GM23338 (cell line): ENCODE data around the gene GALNT13. TPM values are rescaled to one million over a fixed set of nuclear protein-coding genes. Genes with fewer than 3 reads are reported as not detected.

Experiments used
- ATAC-seq: fragments of 200-7000 bp; cut with Tn5 transposase; 3 replicates; pipeline ENCODE4 v1.9.1; 2020
- DNase-seq: peaks from one replicate; pipeline ENCODE4 v3.0.0-alpha.2; 2015; ENCODE audit warnings: low spot score
- H2AFZ ChIP-seq: fragments of 200-600 bp; sonication (generic); 2 replicates; pipeline ENCODE4 v1.8.0; 2016; ENCODE audit warnings: antibody characterized with exemption, mild to moderate bottlenecking, moderate library complexity
- H3F3A ChIP-seq: fragments of 200-600 bp; sonication (generic); replicated peaks from 2 replicates; pipeline ENCODE4 v1.8.0; 2017; ENCODE audit warnings: antibody characterized with exemption, mixed run types, low read depth
- H3K27ac ChIP-seq: fragments of 200-600 bp; sonication (generic); 2 replicates; pipeline ENCODE4 v1.6.1; 2016; ENCODE audit warnings: low read depth
- H3K27me3 ChIP-seq: fragments of 200-600 bp; sonication (generic); 2 replicates; pipeline ENCODE4 v1.8.0; 2016; ENCODE audit warnings: mild to moderate bottlenecking, mixed run types, moderate library complexity; ENCODE audit not compliant: insufficient read depth
- H3K36me3 ChIP-seq: fragments of 200-600 bp; sonication (generic); 2 replicates; pipeline ENCODE4 v1.8.0; 2016; ENCODE audit warnings: mild to moderate bottlenecking; ENCODE audit not compliant: insufficient read depth
- H3K4me1 ChIP-seq: fragments of 200-600 bp; sonication (generic); 2 replicates; pipeline ENCODE4 v1.8.0; 2016; ENCODE audit warnings: mild to moderate bottlenecking, moderate library complexity; ENCODE audit not compliant: insufficient read depth
- H3K4me2 ChIP-seq: fragments of 200-600 bp; sonication (generic); 2 replicates; pipeline ENCODE4 v1.7.1; 2017; ENCODE audit warnings: mixed run types
- H3K4me3 ChIP-seq: fragments of 200-600 bp; sonication (generic); 2 replicates; pipeline ENCODE4 v1.6.1; 2016; ENCODE audit warnings: mixed run types
- H3K79me2 ChIP-seq: fragments of 200-600 bp; sonication (generic); replicated peaks from 2 replicates; pipeline ENCODE4 v1.8.0; 2017; ENCODE audit warnings: mild to moderate bottlenecking; ENCODE audit not compliant: insufficient read depth
- H3K9me2 ChIP-seq: fragments of 200-600 bp; sonication (generic); 2 replicates; pipeline ENCODE4 v1.8.0; 2017; ENCODE audit not compliant: insufficient read depth
- H4K20me1 ChIP-seq: fragments of 200-600 bp; sonication (generic); replicated peaks from 2 replicates; pipeline ENCODE4 v1.8.0; 2017; ENCODE audit warnings: mild to moderate bottlenecking; ENCODE audit not compliant: insufficient read depth
- H3K27ac Mint-ChIP-seq: 2 replicates; pipeline ENCODE4 v1.8.0; 2020; ENCODE audit warnings: inconsistent platforms, mild to moderate bottlenecking, moderate library complexity, mixed read lengths
- H3K27me3 Mint-ChIP-seq: 3 replicates; pipeline ENCODE4 v1.8.0; 2022; ENCODE audit warnings: low read depth, mild to moderate bottlenecking, moderate library complexity, mixed read lengths, inconsistent platforms; ENCODE audit not compliant: insufficient read depth, poor library complexity
- H3K36me3 Mint-ChIP-seq: 3 replicates; pipeline ENCODE4 v1.8.0; 2021; ENCODE audit warnings: low read depth, mild to moderate bottlenecking, inconsistent platforms, moderate library complexity, mixed read lengths
- H3K4me1 Mint-ChIP-seq: 3 replicates; pipeline ENCODE4 v1.8.0; 2020; ENCODE audit warnings: mild to moderate bottlenecking, inconsistent platforms, mixed read lengths
- H3K4me3 Mint-ChIP-seq: 3 replicates; pipeline ENCODE4 v1.8.0; 2021; ENCODE audit warnings: moderate library complexity, mild to moderate bottlenecking, inconsistent platforms, mixed read lengths
- H3K9me3 Mint-ChIP-seq: 3 replicates; pipeline ENCODE4 v1.8.0; 2020; ENCODE audit warnings: moderate library complexity, mild to moderate bottlenecking, inconsistent platforms, mixed read lengths
- CREB1 ChIP-seq: fragments of 250-450 bp; sonication (Bioruptor Pico); IDR thresholded peaks from 2 replicates; pipeline ENCODE4 v1.5.0; 2020; ENCODE audit warnings: low read depth, mild to moderate bottlenecking, moderate library complexity
- ETS1 ChIP-seq: IDR thresholded peaks from 2 replicates; pipeline ENCODE4 v1.6.1; 2016; ENCODE audit warnings: antibody characterized with exemption
- EZH2 ChIP-seq: fragments of 200-600 bp; sonication (generic); IDR thresholded peaks from one replicate; pipeline ENCODE4 v1.8.0; 2017; ENCODE audit warnings: antibody characterized with exemption, mild to moderate bottlenecking, low read depth; ENCODE audit not compliant: unreplicated experiment
- EZH2phosphoT487 ChIP-seq: fragments of 200-600 bp; sonication (generic); IDR thresholded peaks from one replicate; pipeline ENCODE4 v1.8.1; 2018; ENCODE audit warnings: antibody characterized with exemption; ENCODE audit not compliant: unreplicated experiment
- JUNB ChIP-seq: IDR thresholded peaks from one replicate; pipeline ENCODE4 v1.6.1; 2016; ENCODE audit warnings: antibody characterized with exemption; ENCODE audit not compliant: unreplicated experiment
- NANOG ChIP-seq: IDR thresholded peaks from 2 replicates; pipeline ENCODE4 v1.6.1; 2016; ENCODE audit warnings: antibody characterized with exemption, borderline replicate concordance
- ZNF114 ChIP-seq: fragments of 250-450 bp; sonication (Bioruptor Pico); IDR thresholded peaks from 2 replicates; pipeline ENCODE4 v1.5.0; 2020; ENCODE audit warnings: mild to moderate bottlenecking, moderate library complexity
- ZNF331 ChIP-seq: fragments of 250-450 bp; sonication (Bioruptor Pico); IDR thresholded peaks from 2 replicates; pipeline ENCODE4 v1.5.0; 2020; ENCODE audit warnings: low read depth, mild to moderate bottlenecking, moderate library complexity
- ZNF462 ChIP-seq: fragments of 250-450 bp; sonication (Bioruptor Pico); IDR thresholded peaks from 2 replicates; pipeline ENCODE4 v1.5.0; 2020; ENCODE audit warnings: mild to moderate bottlenecking, moderate library complexity
- polyA plus RNA-seq: library from polyadenylated mRNA; unstranded; fragments of >200 nt; fragmentation: Nextera tagmentation; extraction: Ambion mirVana; gene quantifications from 2 replicates; pipeline ENCODE4 v1.2.1, GENCODE V29; 2016
- total RNA-seq: library from RNA; depleted of rRNA; stranded (reverse); fragments of >200 nt; shearing (Covaris generic); gene quantifications from 2 replicates; pipeline ENCODE4 v1.2.3, GENCODE V29; 2014

The GALNT13 gene
- total and polyA plus RNA-seq, 2 experiments from 2014 or later: 3.5 to 5.2 TPM

- TF ChIP-seq ZNF462 (CRISPR knock-in tag) (no peak), ZNF114 (CRISPR knock-in tag) (no peak), ETS1 (no peak), CREB1 (CRISPR knock-in tag) (no peak), NANOG (no peak), JUNB (no peak), EZH2phosphoT487 (no peak), EZH2 (no peak)
Observed at GRCh38 chr2:154242687-154243086, 371.0 kb downstream of the GALNT13 start (continued).

- Histone ChIP-seq H3K4me2 (no peak overlapping the region), H3K4me3 (no peak overlapping the region), H3K79me2 (no peaks in the 10 kb centered on the region), H3K36me3 (no peaks in the 10 kb centered on the region), H4K20me1 (no peaks in the 10 kb centered on the region), H3K9me2 (no peaks in the 10 kb centered on the region), H3K27ac (no peak overlapping the region), H3K4me1 (0 out of 2 replicates have a peak, but pooled peaks cover 9% of the 10 kb centered on the region), H3F3A (no peaks in the 10 kb centered on the region), H3K27me3 (no peaks in the 10 kb centered on the region), H2AFZ (no peak overlapping the region)
- Mint-ChIP-seq H3K4me3 (no peak overlapping the region), H3K27me3 (peaks cover 4% of the 10 kb centered on the region), H3K36me3 (no peaks in the 10 kb centered on the region), H3K9me3 (no peaks in the 10 kb centered on the region; the same call in 2 of the 3 replicates), H3K27ac (no peak overlapping the region), H3K4me1 (peaks cover 18% of the 10 kb centered on the region)
- DNase-seq (no peak), ATAC-seq (no peak)
- TF ChIP-seq ZNF331 (CRISPR knock-in tag) (no peak), JUNB (no peak), ZNF462 (CRISPR knock-in tag) (no peak), EZH2phosphoT487 (no peak), NANOG (no peak)
Observed at GRCh38 chr2:154243685-154244084, 372.0 kb downstream of the GALNT13 start.
